ENCODE results near the gene NUP62CL.

DNA sequence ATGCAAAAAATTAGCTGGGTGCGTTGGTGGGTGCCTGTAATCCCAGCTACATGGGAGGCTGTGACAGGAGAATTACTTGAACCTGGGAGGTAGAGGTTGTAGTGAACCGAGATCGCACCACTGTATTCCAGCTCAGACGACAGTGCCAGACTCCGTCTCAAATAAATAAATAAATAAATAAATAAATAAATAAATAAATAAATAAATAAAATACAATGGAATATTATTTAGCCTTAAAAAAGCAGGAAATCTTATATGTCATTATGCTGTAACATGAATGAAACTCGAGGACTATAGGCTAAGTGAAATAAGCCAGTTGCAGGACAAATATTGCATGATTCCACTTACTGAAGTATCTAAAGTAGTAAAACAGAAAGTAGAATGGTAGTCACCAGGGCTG lies 130.1 kb downstream of the NUP62CL start:
- TF ChIP-seq EZH2 (IDR thresholded peaks at IDR 0.05), result no peak
- TF ChIP-seq POLR2AphosphoS5 (IDR thresholded peaks at IDR 0.05; ENCODE audit: borderline replicate concordance, low read depth, low read length), result no peak

Measured in SK-N-MC (cell line).